ENCODE measurements around the gene MESP1.

GRCh38 chr15:89724621-89725020 lies 26.4 kb downstream of the MESP1 start:
- TF ChIP-seq CTCF (IDR thresholded peaks at IDR 0.05; ENCODE audit: low read depth, low read length, poor library complexity, severe bottlenecking) (no peak), EZH2phosphoT487 (IDR thresholded peaks at IDR 0.05; ENCODE audit: borderline replicate concordance, low read length) (no peak)
